HG03439 (cell line): ENCODE results near the gene HBG2.
"Not testable (repeated sequence)": the region's sequence is repeated elsewhere in the genome, so short reads cannot be mapped to it uniquely, and the experiment has no call there.

ENCODE experiments used
- ATAC-seq: cut with Tn5 transposase; IDR thresholded peaks from one replicate; pipeline ENCODE4 v1.9.1; 2021; ENCODE audit warnings: mild to moderate bottlenecking, moderate library complexity; ENCODE audit not compliant: unreplicated experiment

HBG2 gene

DNA sequence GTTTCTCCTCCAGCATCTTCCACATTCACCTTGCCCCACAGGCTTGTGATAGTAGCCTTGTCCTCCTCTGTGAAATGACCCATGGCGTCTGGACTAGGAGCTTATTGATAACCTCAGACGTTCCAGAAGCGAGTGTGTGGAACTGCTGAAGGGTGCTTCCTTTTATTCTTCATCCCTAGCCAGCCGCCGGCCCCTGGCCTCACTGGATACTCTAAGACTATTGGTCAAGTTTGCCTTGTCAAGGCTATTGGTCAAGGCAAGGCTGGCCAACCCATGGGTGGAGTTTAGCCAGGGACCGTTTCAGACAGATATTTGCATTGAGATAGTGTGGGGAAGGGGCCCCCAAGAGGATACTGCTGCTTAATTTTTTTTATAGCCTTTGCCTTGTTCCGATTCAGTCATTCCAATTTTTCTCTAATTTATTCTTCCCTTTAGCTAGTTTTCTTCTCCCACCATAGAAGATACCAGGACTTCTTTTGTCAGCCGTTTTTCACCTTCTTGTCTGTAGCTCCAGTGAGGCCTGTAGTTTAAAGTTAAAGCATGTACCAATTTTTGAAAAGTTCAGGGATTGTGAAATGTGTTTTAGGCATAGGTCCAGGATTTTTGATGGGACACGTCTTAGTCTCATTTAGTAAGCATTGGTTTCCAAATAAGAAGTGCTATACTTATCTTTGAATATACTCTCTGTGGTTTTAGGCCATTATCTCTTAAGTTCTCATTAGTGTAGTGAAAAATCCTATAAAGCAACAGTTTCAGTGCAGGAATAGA is at the start of gene HBG2:
HBG2 (minus strand) TSS at position 136 of the 768 bp plus-strand sequence; CDS start at position 83, 53 bp downstream.
- not testable (repeated sequence) for ATAC-seq

DNA sequence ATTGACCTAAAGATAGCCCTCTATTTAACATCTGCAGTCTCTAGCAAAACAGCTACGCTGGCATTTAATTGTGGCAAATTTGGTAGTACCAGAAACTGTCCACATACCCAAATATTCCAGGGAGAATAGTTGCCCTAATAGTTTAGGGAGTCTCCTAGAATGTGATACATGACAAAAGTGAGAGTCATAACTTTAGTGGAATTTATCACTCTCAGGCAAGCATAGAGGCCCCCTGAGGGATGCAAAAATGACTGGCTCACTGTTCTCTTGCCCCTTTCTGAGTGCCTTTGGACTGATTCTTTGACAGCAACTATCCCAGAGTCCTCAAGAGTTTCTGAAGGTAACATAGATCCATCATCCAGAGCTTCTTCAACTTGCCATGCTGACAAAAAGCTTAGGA is 49.5 kb upstream of the HBG2 start:
- ATAC-seq: no peak

DNA sequence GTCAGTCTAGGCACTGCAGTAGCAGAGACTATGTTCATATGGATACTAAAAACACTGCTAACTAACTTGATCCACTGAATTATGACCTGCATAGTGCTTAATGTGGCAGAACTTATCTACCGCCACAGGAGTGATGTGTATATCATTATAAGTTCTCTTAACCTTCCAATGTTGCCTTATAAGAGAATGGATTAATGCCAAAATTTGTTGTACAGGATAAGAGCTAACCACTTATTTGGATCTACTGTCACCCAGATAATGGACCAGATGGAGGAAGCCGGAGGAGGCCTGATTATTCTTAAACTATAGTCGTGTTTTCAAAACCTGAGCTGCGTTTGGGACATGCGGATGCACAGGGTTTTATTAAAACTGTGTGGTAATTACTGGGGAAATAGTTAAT is 49.0 kb upstream of the HBG2 start:
- no peak for ATAC-seq

DNA sequence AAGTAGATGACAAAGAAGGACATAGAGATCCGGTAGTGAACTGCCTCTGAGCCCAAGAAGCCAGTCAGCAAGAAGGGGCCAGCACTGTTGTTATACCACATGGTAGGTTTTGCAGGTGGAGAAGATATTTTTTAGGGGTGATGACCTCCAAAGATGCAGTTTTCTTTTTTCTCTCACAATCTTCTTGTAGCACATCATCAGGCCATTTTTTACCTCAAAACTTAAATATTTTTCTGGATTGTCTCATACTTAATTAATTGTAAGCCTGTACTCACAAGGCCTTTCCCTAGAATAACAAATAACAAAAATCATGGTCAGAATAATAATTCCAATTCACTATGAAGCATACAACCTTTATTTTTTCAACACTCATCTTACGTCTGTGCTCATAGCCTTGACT is 47.3 kb upstream of the HBG2 start, which contains the start of gene OR51B4:
OR51B4 (minus strand) TSS at position 101 of the 400 bp plus-strand sequence; CDS start at position 101, 0 bp downstream.
- no peak for ATAC-seq

DNA sequence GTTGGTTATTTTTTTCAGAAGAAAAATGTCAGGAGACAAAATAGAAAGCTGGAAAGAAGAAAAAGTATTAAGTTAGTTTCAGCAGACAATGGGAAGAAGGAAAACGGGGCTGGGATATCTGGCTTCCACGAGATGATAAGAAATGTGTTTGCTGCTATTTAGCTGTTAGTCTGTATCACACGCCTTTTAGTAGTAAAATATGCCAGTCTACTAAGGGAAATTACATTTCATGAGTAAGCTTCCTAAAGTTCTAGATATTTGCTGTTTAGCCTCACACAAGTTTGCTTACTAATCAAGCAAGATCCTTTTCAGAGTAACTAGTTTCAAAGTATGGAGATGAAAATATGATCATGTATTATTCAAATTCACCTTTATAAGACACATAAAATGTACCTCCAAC is 45.7 kb upstream of the HBG2 start:
- ATAC-seq: no peak

DNA sequence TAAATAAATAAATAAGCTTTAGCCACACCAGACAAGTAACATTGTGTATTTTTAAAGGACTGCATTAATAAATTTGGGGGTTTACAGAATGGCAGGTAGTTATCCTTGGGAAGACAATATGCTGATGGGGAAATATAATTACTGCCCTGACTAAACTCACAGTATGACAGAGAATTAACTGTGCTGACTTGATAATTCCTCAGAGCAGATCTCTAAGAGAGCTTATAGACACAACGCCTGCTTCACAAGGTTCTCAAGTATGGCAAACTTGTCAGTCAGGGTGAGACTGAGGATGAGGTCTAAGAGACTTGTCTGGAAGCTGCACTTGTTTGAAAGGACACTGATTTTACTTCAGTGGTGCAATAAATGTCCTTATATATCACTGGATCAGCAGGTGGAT is 43.9 kb upstream of the HBG2 start:
- no peak for ATAC-seq

DNA sequence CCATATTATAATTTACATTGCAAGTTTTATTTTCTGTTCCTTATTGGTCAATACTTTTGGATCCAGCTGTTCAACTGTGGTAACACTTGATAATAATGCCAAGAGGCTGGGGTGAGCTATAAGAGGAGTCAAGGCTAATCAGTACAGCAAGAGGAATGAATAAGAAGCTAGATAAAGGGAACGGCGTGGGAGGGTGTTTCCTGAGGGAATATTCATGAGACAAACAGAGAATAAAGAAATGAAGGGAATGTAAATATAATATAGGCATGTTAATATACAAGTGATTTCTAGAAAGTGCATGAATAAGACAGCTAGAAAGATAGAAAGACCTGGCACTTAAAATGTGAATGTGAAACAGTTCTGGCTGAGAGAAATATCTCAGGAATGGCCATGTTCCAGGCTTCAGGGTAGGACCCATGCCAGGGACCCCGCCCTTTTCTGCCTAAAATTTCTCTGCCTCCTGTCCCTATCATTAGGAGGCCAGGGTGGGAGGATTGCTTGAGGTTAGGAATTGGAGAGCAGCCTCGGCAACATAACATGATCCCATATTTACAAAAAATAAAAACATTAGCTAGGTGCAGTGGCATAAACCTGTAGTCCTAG is 43.2 kb upstream of the HBG2 start:
- ATAC-seq: no peak

DNA sequence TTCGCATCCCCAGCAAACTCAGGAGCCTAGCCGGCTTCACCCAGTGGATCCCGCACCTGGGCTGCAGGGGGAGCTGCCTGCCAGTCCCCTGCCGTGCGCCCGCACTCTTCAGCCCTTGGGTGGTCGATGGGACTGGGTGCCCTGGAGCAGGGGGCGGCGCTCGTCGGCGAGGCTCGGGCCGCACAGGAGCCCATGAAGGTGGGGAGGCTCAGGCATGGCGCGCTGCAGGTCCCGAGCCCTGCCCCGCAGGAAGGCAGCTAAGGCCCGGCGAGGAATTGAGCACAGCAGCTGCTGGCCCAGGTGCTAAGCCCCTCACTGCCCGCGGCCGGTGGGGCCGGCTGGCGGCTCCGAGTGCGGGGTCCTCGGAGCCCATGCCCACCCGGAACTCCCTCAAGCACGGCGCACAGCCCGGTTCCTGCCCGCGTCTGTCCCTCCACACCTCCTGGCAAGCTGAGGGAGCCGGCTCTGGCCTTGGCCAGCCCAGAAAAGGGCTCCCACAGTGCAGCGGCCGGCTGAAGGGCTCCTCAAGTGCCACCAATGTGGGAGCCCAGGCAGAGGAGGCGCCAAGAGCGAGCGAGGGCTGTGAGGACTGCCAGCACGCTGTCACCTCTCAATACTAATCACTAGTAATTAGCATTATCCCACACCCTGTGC is 39.9 kb upstream of the HBG2 start:
- not testable (repeated sequence) for ATAC-seq

DNA sequence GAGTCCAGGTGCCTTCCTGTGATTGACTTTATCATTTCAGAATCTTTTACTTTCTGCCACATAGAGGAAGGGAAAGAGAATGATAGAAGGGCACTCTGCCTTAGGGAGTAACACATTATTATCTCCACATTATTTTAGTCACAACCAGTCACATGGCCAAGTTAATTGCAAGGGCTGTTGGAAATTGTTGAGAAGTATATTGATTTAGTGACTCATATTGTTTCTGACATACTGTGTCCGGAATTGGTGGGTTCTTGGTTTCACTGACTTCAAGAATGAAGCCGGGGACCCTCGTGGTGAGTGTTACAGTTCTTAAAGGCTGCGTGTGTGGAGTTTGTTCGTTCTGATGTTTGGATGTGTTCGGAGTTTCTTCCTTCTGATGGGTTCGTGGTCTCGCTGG is 38.4 kb upstream of the HBG2 start:
- ATAC-seq: no peak

DNA sequence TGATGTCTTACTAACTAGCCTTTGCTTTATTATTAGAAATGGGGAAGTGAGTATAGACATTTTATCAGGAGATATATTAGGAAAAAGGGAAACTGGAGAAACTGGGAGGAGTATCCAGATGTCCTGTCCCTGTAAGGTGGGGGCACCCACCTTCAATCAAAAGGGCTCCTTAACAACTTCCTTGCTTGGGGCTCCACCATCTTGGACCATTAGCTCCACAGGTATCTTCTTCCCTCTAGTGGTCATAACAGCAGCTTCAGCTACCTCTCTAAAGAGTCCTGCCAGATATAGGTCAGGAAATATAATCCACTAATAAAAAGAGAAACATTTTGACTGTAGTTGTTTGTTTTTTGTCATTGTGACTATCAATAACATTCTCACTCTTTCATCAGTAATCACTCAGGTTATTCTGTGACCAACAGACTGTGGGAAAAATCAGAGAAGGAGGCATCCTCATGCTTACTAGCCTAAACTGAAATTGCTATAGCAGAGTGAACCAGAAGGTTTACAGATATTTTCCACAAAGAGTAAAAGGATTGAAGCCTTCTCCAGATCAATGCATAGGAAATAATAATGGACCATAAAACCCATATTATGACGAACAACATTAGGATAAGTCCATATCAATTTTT is 36.7 kb upstream of the HBG2 start:
- ATAC-seq: peak; percentile 93

DNA sequence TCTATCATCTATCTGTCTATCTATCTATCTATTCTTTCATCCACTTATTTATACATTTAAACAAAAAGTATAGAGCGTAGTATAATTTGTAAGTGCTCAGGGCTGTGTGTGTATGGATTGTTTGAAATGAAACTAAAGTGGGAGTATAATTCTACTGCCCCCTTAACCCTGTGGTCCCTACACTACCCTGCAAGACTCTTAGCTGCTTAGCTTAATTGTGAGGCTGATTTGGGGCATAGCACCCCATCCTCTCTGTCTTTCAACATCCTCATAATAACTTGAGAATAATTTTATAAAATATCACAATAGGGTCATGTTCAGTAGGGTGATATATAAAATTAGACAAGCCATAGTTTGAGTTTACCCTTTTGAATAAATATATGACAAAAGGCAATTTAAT is 35.5 kb upstream of the HBG2 start:
- no peak for ATAC-seq

DNA sequence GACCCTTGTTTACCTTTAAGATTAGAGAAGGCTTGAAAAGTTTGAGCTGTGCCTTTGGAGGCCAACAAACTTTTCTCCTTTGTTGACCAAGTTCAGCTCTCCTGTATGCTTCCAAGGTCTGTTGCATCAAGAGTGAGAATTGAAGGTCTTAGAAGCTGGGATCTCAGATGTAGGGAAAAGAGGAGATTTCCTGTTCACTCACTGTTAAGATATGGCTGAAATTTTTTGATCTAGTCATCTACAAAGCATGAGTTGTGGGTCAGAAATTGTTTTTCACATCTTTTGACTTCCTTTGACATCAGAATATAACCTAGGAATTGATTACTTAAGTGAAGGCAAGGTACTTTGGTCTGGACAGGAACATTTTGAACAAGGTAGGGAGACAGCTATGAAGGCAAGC is 35.1 kb upstream of the HBG2 start:
- no peak for ATAC-seq

DNA sequence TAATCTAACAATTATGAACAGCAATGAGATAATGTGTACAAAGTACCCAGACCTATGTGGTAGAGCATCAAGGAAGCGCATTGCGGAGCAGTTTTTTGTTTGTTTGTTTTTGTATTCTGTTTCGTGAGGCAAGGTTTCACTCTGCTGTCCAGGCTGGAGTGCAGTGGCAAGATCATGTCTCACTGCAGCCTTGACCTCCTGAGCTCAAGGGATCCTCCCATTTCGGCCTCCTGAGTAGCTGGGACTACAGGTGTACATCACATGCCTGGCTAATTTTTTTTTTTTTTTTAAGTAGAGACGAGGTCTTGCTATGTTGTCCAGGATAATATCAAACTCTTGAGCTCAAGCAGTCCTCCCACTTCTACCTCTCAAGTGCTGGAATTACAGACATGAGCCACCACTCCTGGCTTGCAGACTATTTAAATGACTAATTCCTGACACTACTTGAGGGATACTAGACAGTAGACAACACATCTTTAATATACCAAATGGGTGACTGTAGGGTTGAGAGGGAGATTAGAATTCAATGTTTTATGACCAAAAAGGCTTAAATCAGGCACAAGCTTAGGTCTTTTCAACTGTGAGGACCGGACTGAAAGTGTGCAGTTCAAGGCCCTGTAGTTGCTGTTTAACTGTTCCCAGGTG is 34.4 kb upstream of the HBG2 start:
- ATAC-seq: no peak

DNA sequence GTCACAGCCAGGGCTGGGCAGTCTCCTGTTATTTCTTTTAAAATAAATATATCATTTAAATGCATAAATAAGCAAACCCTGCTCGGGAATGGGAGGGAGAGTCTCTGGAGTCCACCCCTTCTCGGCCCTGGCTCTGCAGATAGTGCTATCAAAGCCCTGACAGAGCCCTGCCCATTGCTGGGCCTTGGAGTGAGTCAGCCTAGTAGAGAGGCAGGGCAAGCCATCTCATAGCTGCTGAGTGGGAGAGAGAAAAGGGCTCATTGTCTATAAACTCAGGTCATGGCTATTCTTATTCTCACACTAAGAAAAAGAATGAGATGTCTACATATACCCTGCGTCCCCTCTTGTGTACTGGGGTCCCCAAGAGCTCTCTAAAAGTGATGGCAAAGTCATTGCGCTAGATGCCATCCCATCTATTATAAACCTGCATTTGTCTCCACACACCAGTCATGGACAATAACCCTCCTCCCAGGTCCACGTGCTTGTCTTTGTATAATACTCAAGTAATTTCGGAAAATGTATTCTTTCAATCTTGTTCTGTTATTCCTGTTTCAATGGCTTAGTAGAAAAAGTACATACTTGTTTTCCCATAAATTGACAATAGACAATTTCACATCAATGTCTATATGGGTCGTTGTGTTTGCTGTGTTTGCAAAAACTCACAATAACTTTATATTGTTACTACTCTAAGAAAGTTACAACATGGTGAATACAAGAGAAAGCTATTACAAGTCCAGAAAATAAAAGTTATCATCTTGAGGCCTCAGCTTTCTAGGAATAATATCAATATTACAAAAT is 33.7 kb upstream of the HBG2 start:
- no peak for ATAC-seq

DNA sequence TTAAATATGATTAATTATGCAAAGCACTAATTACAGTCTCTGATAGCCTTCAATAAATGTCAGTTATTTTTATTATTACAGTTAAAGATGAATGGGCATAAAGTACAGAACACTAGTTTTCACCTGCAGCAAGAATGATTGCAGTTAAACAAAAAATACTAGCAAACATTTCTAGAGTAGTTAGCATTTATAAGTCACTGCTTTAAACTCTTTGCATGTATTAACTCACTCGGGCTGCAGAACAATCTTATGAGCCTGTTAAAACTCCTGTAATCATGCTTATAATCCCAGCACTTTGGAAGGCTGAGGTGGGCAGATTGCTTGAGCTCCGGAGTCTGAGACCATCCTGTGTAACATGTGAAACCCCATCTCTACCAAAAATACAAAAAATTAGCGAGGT is 32.3 kb upstream of the HBG2 start:
- no peak for ATAC-seq

DNA sequence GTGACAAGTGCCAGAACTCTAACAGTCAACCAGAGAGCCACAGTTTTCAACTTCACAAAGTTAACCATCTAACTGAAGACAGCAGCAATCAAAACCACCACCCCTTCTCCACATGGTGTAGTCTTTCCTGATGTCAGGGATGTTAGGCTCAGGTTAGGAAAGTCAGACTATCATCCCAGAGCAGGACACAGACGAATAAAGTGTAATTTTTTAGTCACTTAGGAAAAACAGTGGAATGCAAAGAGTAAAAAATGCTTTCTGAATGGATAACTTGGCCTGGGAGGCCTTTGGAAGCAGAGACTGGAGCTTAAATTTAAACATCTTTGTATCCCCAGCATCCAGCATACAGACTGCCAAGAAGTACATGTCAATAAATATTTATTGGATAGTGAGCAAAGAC is 31.8 kb upstream of the HBG2 start:
- no peak for ATAC-seq

DNA sequence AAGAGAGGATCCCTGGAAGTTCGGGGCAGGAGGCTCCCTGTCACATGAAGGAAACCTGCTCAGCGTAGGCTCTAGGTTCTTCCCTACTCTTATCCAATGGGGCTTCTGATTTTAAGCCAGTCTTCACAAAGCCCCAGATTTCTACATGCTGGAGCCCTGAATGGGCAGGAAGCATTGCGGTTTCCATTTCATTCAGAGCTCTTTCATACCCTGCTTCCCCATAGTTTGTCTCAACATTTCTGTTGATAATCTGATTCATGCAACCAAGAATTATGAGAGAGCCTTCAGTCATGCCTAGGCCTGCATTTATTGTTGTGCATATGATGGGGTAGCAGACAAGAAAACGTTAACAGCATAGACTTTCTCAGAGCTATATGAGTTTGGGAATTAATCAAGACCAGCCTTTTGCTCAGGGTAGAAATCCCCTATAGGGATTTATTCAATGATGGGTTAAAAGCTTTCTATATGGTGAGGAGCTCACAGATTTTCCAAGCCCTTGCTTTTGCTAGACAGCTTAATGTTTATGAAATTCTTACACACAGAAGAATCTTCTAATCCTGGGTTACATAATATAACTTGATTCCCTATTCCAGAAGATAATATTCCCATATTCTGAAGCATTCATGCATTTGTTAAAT is 31.2 kb upstream of the HBG2 start:
- no peak for ATAC-seq

DNA sequence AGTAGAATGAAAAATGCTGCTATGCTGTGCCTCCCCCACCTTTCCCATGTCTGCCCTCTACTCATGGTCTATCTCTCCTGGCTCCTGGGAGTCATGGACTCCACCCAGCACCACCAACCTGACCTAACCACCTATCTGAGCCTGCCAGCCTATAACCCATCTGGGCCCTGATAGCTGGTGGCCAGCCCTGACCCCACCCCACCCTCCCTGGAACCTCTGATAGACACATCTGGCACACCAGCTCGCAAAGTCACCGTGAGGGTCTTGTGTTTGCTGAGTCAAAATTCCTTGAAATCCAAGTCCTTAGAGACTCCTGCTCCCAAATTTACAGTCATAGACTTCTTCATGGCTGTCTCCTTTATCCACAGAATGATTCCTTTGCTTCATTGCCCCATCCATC is 30.1 kb upstream of the HBG2 start:
- ATAC-seq: no peak

DNA sequence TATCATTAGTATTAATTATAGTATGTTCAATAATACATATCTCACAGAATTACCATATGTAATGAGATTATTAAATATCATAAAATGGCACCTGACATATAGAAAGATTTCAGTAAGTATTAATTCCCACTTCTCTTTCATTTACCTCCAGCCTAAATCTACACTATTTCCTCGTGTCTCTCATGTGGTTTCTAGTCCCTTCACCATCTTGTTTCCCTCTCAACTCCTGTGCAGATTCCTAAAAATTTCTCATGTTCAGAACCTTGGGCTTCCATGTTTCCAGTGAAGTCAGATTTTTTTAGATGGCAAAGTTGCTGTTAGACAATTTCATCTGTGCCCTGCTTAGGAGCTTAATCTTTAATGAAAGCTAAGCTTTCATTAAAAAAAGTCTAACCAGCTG is 29.3 kb upstream of the HBG2 start:
- no peak for ATAC-seq

DNA sequence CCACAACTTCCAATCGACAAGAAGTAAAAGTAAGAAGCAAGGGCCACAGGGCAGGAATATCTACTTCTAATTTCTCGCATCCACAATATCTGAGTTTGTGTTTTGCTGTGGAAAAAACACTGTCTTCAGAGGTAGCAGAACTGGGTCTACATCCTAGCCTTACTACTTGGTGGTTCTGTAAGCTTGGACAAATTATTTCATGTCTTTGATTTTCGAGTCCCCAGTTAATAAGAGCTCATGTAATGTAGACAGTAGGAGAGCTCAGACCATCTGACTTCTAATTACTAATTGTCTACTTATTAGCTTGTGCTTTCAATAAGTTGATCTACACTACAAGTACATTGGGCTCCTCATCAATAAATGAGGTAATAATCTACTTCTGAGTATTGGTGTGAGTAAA is 28.5 kb upstream of the HBG2 start:
- ATAC-seq: no peak
